Mesenchymal stem cell (in vitro differentiated cells and primary cell): ENCODE data around the gene PTP4A2.

ENCODE experiments used
- DNase-seq: peaks from one replicate; pipeline ENCODE4 v3.0.0-alpha.2; 2013
- H2AFZ ChIP-seq: one replicate; pipeline ENCODE4 v1.6.1; 2013; ENCODE audit warnings: low read depth, mild to moderate bottlenecking, control low read depth, inconsistent platforms, low read length, moderate library complexity
- H2AK5ac ChIP-seq: 2 replicates; pipeline ENCODE4 v1.6.1; 2013; ENCODE audit warnings: low read length, moderate library complexity, mild to moderate bottlenecking, inconsistent platforms; ENCODE audit not compliant: severe bottlenecking
- H2BK120ac ChIP-seq: one replicate; pipeline ENCODE4 v1.6.1; 2013; ENCODE audit warnings: low read depth, mild to moderate bottlenecking, inconsistent platforms, low read length, moderate library complexity
- H2BK12ac ChIP-seq, 2 experiments: one replicate each; pipeline ENCODE4 v1.6.1; 2013; ENCODE audit warnings: inconsistent platforms in 2 of 2, low read length in 2 of 2, mild to moderate bottlenecking in 2 of 2, moderate library complexity in 2 of 2, control low read depth in 1 of 2
- H2BK15ac ChIP-seq: one replicate; pipeline ENCODE4 v1.6.1; 2013; ENCODE audit warnings: mild to moderate bottlenecking, low read depth, inconsistent platforms; ENCODE audit not compliant: poor library complexity, severe bottlenecking
- H2BK5ac ChIP-seq: 2 replicates; pipeline ENCODE4 v1.6.1; 2013; ENCODE audit warnings: low read depth, mild to moderate bottlenecking, low read length, control low read depth, inconsistent platforms; ENCODE audit not compliant: poor library complexity, severe bottlenecking
- H3K14ac ChIP-seq, 2 experiments: one replicate each; pipeline ENCODE4 v1.6.1; 2013; ENCODE audit warnings: inconsistent platforms in 2 of 2, low read length in 2 of 2, control low read depth in 1 of 2, mild to moderate bottlenecking in 1 of 2, moderate library complexity in 1 of 2
- H3K18ac ChIP-seq, 2 experiments: one replicate each; pipeline ENCODE4 v1.6.1; 2013; ENCODE audit warnings: inconsistent platforms in 2 of 2, low read length in 2 of 2, control low read depth in 1 of 2, low read depth in 1 of 2, mild to moderate bottlenecking in 1 of 2
- H3K23ac ChIP-seq, 2 experiments: one replicate each; pipeline ENCODE4 v1.6.1; 2013; ENCODE audit warnings: inconsistent platforms in 2 of 2, low read length in 2 of 2, mild to moderate bottlenecking in 2 of 2, moderate library complexity in 2 of 2, control low read depth in 1 of 2
- H3K27ac ChIP-seq: 2 replicates; pipeline ENCODE4 v1.5.1; 2013; ENCODE audit warnings: mild to moderate bottlenecking, moderate library complexity, low read length, control low read depth, inconsistent platforms; ENCODE audit not compliant: poor library complexity, severe bottlenecking
- H3K27me3 ChIP-seq, 2 experiments: 2 replicates each; pipeline versions ENCODE4 v1.6.1 to v1.7.0; 2013; ENCODE audit warnings: low read length in 2 of 2, mild to moderate bottlenecking in 2 of 2, moderate library complexity in 2 of 2, control low read depth in 1 of 2, inconsistent platforms in 1 of 2; ENCODE audit not compliant: control insufficient read depth in 1 of 2, insufficient read depth in 1 of 2
- H3K36me3 ChIP-seq, 2 experiments: 2 replicates each; pipeline versions ENCODE4 v1.6.1 to v1.7.0; 2013; ENCODE audit warnings: low read length in 2 of 2, control low read depth in 1 of 2, inconsistent platforms in 1 of 2, low read depth in 1 of 2, mild to moderate bottlenecking in 1 of 2; ENCODE audit not compliant: insufficient read depth in 2 of 2, control insufficient read depth in 1 of 2
- H3K4ac ChIP-seq, 2 experiments: one replicate each; pipeline ENCODE4 v1.6.1; 2013; ENCODE audit warnings: inconsistent platforms in 2 of 2, low read length in 2 of 2, mild to moderate bottlenecking in 2 of 2, moderate library complexity in 2 of 2, control low read depth in 1 of 2, low read depth in 1 of 2
- H3K4me1 ChIP-seq: 2 replicates; pipeline ENCODE4 v1.6.1; 2013; ENCODE audit warnings: low read depth, low read length, control low read depth; ENCODE audit not compliant: control insufficient read depth, insufficient read depth
- H3K4me2 ChIP-seq: 2 replicates; pipeline ENCODE4 v1.6.1; 2013; ENCODE audit warnings: low read length, mild to moderate bottlenecking, inconsistent platforms; ENCODE audit not compliant: poor library complexity, severe bottlenecking
- H3K4me3 ChIP-seq, 2 experiments: 2 replicates each; pipeline versions ENCODE4 v1.5.1 to v1.7.0; 2013; ENCODE audit warnings: low read length in 2 of 2, mild to moderate bottlenecking in 2 of 2, control low read depth in 1 of 2, low read depth in 1 of 2; ENCODE audit not compliant: insufficient read depth in 1 of 2
- H3K79me1 ChIP-seq: replicated peaks from 2 replicates; pipeline ENCODE4 v1.6.1; 2013; ENCODE audit warnings: mild to moderate bottlenecking, control low read depth, low read length, inconsistent platforms; ENCODE audit not compliant: poor library complexity, severe bottlenecking
- H3K9ac ChIP-seq: 2 replicates; pipeline ENCODE4 v1.7.0; 2013; ENCODE audit warnings: mild to moderate bottlenecking, low read length, moderate library complexity
- H3K9me3 ChIP-seq: 2 replicates; pipeline ENCODE4 v1.7.0; 2013; ENCODE audit warnings: mild to moderate bottlenecking, low read length; ENCODE audit not compliant: control insufficient read depth
- H4K8ac ChIP-seq: one replicate; pipeline ENCODE4 v1.6.1; 2013; ENCODE audit warnings: inconsistent platforms, mild to moderate bottlenecking, low read length, moderate library complexity
- H4K91ac ChIP-seq: one replicate; pipeline ENCODE4 v1.6.1; 2013; ENCODE audit warnings: mild to moderate bottlenecking, low read length, inconsistent platforms
- WGBS: methylation state at CpG from one replicate; pipeline ENCODE4 v1.1.7; 2013; ENCODE audit warnings: mixed read lengths; 5-methylcytosine and 5-hydroxymethylcytosine counted together

The PTP4A2 gene

DNA sequence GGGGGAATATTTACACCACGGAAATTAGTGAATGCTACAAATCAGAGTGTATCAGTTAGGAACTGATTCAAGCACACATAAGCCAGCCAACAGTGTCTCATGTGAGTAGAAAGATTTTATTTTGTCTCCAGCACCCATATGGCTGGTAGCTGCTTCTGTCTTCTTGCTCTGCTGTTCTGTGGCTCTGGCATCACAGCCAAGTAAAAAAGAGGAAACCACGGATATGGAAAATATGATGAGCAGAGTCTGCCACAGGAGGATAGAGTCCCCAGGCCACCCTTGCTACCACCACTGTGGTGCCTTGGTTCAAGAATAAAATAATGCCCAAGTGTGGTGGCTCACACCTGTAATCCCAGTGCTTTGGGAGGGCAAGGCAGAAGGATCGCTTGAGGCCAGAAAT, 68.7 kb downstream of the PTP4A2 start:
- DNase-seq = no peak
- H4K91ac ChIP-seq = no peak overlapping the region
- H2BK5ac ChIP-seq = no peak overlapping the region
- H2BK12ac ChIP-seq = no peak overlapping the region
- no peak overlapping the region for H2BK120ac ChIP-seq
- no peak overlapping the region for H3K23ac ChIP-seq
- H3K27ac ChIP-seq = no peak overlapping the region
- H3K27me3 ChIP-seq = peaks cover 0 to 3% of the 10 kb centered on the region in 2 experiments
- no peak overlapping the region for H2BK15ac ChIP-seq
- H3K9ac ChIP-seq = no peak overlapping the region
- no peak overlapping the region for H3K4ac ChIP-seq
- no peak overlapping the region for H2AFZ ChIP-seq
- H2AK5ac ChIP-seq = no peak overlapping the region
- H4K8ac ChIP-seq = no peak overlapping the region
- H3K4me1 ChIP-seq = no peaks in the 10 kb centered on the region
- H3K18ac ChIP-seq = no peak overlapping the region
- H3K4me2 ChIP-seq = no peak overlapping the region
- H3K4me3 ChIP-seq = no peak overlapping the region
- H3K14ac ChIP-seq = no peak overlapping the region
- H3K79me1 ChIP-seq = no peaks in the 10 kb centered on the region
- no peaks in the 10 kb centered on the region for H3K9me3 ChIP-seq
- no peaks in the 10 kb centered on the region for H3K36me3 ChIP-seq
- 100% methylated on average over 2 of the region's 3 CpGs for WGBS

DNA sequence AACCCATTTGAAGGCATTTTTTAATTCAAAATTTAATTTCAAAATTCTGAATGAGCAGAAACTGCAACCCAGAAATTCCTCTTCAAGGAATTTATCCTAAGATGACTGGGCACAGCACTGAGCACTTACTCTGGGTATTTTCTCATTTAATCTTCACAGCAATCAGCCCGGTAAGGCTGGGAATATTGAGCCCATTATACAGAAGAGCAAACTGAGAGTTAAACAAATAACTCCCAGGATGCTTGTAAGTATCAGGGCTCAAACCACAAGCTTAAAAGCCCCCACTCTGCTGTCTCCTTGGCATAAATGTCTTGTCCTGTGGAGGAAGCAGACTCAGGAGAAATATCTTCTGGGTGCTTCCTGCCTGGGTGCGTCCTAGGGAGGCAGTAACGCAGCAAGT, 69.3 kb downstream of the PTP4A2 start:
- Histone ChIP-seq H2AFZ (no peak overlapping the region), H3K27ac (no peak overlapping the region), H2BK12ac (no peak overlapping the region), H2BK5ac (no peak overlapping the region), H2BK15ac (no peak overlapping the region), H4K8ac (no peak overlapping the region), H2BK120ac (no peak overlapping the region), H3K9ac (no peak overlapping the region), H3K4me1 (no peaks in the 10 kb centered on the region), H3K4me2 (no peak overlapping the region), H4K91ac (no peak overlapping the region), H3K9me3 (no peaks in the 10 kb centered on the region), H3K36me3 (no peaks in the 10 kb centered on the region), H3K18ac (no peak overlapping the region), H2AK5ac (no peak overlapping the region), H3K27me3 (peaks cover 0 to 3% of the 10 kb centered on the region in 2 experiments), H3K23ac (no peak overlapping the region), H3K14ac (no peak overlapping the region), H3K4ac (no peak overlapping the region), H3K79me1 (no peaks in the 10 kb centered on the region), H3K4me3 (no peak overlapping the region)
- 88% methylated on average over 3 of the region's 3 CpGs for WGBS
- DNase-seq = no peak

DNA sequence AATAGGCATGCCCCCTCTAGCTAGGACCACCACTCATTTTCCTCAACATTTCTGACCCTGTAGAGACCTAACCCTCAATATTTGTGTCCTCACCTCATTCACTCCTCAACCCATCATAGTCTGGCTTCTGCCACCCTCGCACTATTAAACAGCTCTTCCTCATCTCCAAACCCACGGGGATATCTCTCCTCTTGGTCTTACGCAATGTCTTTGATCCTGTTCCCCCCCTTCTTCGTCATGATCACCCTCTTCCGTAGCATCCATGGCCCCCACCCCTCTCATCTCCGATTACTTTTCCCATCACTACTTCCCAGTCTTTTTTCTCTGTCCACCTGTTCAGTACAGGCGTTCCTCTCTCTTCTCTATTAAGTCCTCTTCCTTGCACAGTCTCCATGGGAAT, 70.6 kb downstream of the PTP4A2 start:
- no peak overlapping the region for H2BK15ac ChIP-seq
- H3K27ac ChIP-seq = no peak overlapping the region
- no peaks in the 10 kb centered on the region for H3K36me3 ChIP-seq
- no peak overlapping the region for H3K23ac ChIP-seq
- H3K4me2 ChIP-seq = no peak overlapping the region
- H2BK5ac ChIP-seq = no peak overlapping the region
- no peaks in the 10 kb centered on the region for H3K9me3 ChIP-seq
- H2AFZ ChIP-seq = no peak overlapping the region
- H3K14ac ChIP-seq = no peak overlapping the region
- H3K79me1 ChIP-seq = no peaks in the 10 kb centered on the region
- H2AK5ac ChIP-seq = no peak overlapping the region
- H3K4ac ChIP-seq = no peak overlapping the region
- no peak overlapping the region for H2BK120ac ChIP-seq
- no peak overlapping the region for H4K8ac ChIP-seq
- no peak for DNase-seq
- H3K9ac ChIP-seq = no peak overlapping the region
- H2BK12ac ChIP-seq = no peak overlapping the region
- H4K91ac ChIP-seq = no peak overlapping the region
- H3K18ac ChIP-seq = no peak overlapping the region
- H3K27me3 ChIP-seq = peaks cover 0 to 3% of the 10 kb centered on the region in 2 experiments
- no peak overlapping the region for H3K4me3 ChIP-seq
- WGBS = 90% methylated on average over 7 of the region's 7 CpGs
- H3K4me1 ChIP-seq = no peaks in the 10 kb centered on the region

DNA sequence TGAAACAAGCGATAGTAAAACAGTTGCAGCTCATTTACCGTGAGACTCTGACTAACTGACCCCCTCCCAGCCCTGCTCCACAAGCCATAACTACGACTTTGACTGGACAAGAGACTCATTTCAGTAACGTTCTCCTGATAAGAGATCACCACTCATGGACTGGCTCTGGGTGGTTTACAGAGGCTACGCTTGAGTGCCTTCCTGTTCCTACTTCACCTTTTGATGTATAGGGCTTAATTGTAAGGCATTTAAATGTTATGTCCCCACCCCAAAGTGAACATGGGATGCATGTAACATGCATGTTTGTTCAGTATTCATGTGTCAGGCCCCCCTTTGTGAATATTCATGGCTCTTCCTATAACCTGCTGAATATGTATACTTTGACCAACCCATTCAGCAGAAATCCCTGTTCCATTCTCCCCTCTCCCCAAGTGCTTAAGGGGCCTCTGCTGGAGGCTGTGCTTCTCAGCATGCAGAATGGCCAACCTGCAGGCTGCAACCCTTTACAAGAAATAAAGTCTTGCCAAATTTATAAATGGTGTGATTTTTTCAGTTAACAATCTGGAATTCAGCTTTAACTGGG, 71.6 kb downstream of the PTP4A2 start:
- no peak for DNase-seq
- H3K4me3 ChIP-seq = no peak overlapping the region
- H2BK15ac ChIP-seq = no peak overlapping the region
- no peaks in the 10 kb centered on the region for H3K36me3 ChIP-seq
- no peaks in the 10 kb centered on the region for H3K4me1 ChIP-seq
- H3K9me3 ChIP-seq = no peaks in the 10 kb centered on the region
- H3K27ac ChIP-seq = no peak overlapping the region
- H3K4ac ChIP-seq = no peak overlapping the region
- H3K14ac ChIP-seq = no peak overlapping the region
- no peak overlapping the region for H3K18ac ChIP-seq
- 28% methylated on average over 4 of the region's 5 CpGs for WGBS
- H2AK5ac ChIP-seq = no peak overlapping the region
- H2BK120ac ChIP-seq = no peak overlapping the region
- H3K4me2 ChIP-seq = no peak overlapping the region
- H3K79me1 ChIP-seq = no peaks in the 10 kb centered on the region
- peaks cover 0 to 3% of the 10 kb centered on the region in 2 experiments for H3K27me3 ChIP-seq
- no peak overlapping the region for H2AFZ ChIP-seq
- no peak overlapping the region for H2BK5ac ChIP-seq
- H2BK12ac ChIP-seq = no peak overlapping the region
- H3K23ac ChIP-seq = no peak overlapping the region
- H3K9ac ChIP-seq = no peak overlapping the region
- H4K8ac ChIP-seq = no peak overlapping the region
- no peak overlapping the region for H4K91ac ChIP-seq
